ENCODE results near the gene SOHLH1. TPM values are rescaled to one million over a fixed set of nuclear protein-coding genes. Genes with fewer than 3 reads are reported as not detected.

Gene SOHLH1
- total RNA-seq, 1 donor from 2014 or later: not detected

DNA sequence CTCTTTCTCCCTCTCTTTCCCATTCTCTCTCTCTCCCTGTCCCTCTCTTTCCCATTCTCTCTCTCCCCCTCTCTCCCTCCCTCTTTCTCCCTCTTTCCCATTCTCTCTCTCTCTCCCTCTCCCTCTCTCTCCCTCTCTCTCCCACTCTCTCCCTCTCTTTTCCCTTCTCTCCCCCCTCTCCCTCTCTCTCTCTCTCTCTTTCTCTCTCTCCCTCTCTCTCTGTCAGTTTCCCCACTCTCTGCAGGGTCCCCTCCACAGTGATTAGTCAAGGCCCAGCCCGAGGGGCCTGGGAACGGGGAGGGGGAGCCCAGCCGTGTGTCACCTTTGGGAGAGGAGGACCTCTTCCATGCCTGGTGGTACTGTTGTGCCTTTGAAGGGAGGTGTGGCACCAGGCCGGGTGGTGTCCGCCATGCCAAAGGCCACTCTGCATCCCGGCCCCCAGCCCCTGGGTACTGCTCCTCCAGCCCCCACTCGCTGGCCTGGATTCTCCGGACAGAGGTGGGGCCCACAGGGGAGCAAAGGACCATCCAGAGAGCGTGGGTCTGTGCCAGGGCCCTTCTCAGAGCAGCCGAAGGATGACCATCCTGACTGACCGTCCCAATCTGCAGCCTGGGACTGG lies 28.1 kb upstream of the SOHLH1 start:
- intact Hi-C loops (cut with DNase I): no loop called here

GRCh38 chr9:135726138-135726853 lies 27.0 kb upstream of the SOHLH1 start:
- Histone ChIP-seq H3K4me1 (no peaks in the 10 kb centered on the region), H3K36me3 (no peaks in the 10 kb centered on the region), H3K9me3 (peaks cover 2% of the 10 kb centered on the region), H3K4me3 (no peak overlapping the region), H3K27me3 (ENCODE audit: low read depth) (peaks cover 25% of the 10 kb centered on the region), H3K27ac (no peak overlapping the region)
- intact Hi-C loops (cut with DNase I): no loop called here
- no peak for DNase-seq
- no peak for ATAC-seq
- TF ChIP-seq, protein P1, sequence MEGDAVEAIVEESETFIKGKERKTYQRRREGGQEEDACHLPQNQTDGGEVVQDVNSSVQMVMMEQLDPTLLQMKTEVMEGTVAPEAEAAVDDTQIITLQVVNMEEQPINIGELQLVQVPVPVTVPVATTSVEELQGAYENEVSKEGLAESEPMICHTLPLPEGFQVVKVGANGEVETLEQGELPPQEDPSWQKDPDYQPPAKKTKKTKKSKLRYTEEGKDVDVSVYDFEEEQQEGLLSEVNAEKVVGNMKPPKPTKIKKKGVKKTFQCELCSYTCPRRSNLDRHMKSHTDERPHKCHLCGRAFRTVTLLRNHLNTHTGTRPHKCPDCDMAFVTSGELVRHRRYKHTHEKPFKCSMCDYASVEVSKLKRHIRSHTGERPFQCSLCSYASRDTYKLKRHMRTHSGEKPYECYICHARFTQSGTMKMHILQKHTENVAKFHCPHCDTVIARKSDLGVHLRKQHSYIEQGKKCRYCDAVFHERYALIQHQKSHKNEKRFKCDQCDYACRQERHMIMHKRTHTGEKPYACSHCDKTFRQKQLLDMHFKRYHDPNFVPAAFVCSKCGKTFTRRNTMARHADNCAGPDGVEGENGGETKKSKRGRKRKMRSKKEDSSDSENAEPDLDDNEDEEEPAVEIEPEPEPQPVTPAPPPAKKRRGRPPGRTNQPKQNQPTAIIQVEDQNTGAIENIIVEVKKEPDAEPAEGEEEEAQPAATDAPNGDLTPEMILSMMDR (IDR thresholded peaks at IDR 0.05): no peak

More for the DNA sequence above, 28.1 kb upstream of the SOHLH1 start:
- Histone ChIP-seq H3K4me1 (no peaks in the 10 kb centered on the region), H3K9me3 (peaks cover 5% of the 10 kb centered on the region), H3K4me3 (no peak overlapping the region), H3K27ac (no peak overlapping the region), H3K27me3 (ENCODE audit: low read depth) (peaks cover 22% of the 10 kb centered on the region), H3K36me3 (no peaks in the 10 kb centered on the region)
- TF ChIP-seq, protein P1 (IDR thresholded peaks at IDR 0.05): no peak
- DNase-seq: no peak
- no peak for ATAC-seq

DNA sequence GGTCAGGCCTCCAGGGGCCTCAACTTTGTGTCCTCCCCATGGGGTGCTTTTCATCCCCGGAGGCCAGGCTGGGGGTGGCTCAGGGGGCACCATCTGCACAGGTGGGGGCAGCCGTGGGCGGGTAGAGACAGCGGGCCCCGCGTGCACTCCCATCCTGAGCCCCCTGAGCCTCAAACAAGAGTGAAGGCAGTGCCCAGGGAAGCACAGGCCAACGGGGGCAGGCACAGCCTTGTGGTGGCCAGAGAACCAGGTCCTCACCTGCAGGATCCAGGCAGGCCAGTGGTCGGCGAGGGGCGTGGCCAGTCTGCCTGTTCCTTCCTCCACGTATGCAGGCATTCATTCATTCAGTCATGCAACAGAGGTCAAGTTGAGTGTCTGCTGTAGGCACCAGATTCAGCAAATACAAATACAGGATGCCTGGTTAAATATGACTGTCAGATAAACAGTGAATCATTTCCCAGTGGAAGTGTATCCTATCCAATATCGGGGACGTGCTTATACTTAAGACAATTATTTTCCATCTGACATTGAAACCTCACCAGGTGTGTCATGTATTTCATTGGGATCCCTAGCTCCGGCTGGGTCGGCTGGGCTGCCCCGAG lies 25.0 kb upstream of the SOHLH1 start:
- TF ChIP-seq, protein P1 (IDR thresholded peaks at IDR 0.05): no peak
- Histone ChIP-seq H3K9me3 (no peaks in the 10 kb centered on the region), H3K27ac (no peak overlapping the region), H3K27me3 (ENCODE audit: low read depth) (peaks cover 41% of the 10 kb centered on the region), H3K36me3 (no peaks in the 10 kb centered on the region), H3K4me1 (no peaks in the 10 kb centered on the region), H3K4me3 (no peak overlapping the region)
- intact Hi-C loops (cut with DNase I): no loop called here
- DNase-seq (no peak), ATAC-seq (no peak)

GRCh38 chr9:135722365-135722764 lies 23.1 kb upstream of the SOHLH1 start:
- no peaks in the 10 kb centered on the region for H3K9me3 ChIP-seq
- intact Hi-C loops (cut with DNase I): no loop called here
- TF ChIP-seq, protein P1 (IDR thresholded peaks at IDR 0.05): no peak
- peaks cover 43% of the 10 kb centered on the region for H3K27me3 ChIP-seq (ENCODE audit: low read depth)
- no peak for ATAC-seq
- no peak for DNase-seq
- H3K4me1 ChIP-seq: no peaks in the 10 kb centered on the region
- H3K4me3 ChIP-seq: no peak overlapping the region
- H3K27ac ChIP-seq: no peak overlapping the region
- no peaks in the 10 kb centered on the region for H3K36me3 ChIP-seq

DNA sequence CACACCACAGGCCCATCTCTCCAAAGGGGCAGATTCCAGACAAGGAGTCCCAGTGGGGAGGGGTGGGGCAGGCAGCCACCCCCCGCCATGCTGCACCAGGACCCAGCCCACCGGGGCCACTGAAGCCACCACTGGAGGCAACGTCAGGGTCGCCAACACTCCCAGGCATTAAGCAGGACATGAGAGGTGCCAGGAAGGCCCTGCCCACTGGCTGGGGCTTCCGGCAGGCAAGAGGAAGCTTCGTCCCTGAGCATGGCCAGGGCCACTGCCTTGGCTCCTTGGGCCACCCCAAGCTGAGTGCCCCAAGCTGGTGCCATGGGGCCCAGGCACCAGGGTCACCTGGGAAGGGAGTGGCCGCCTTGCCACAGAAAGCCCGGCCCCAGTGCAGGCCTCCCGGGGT lies 20.2 kb upstream of the SOHLH1 start:
- no peaks in the 10 kb centered on the region for H3K36me3 ChIP-seq
- H3K9me3 ChIP-seq: no peaks in the 10 kb centered on the region
- H3K27me3 ChIP-seq (ENCODE audit: low read depth): peaks cover 59% of the 10 kb centered on the region
- no peaks in the 10 kb centered on the region for H3K4me1 ChIP-seq
- no peak overlapping the region for H3K27ac ChIP-seq
- TF ChIP-seq, protein P1 (IDR thresholded peaks at IDR 0.05): no peak
- no peak for DNase-seq
- H3K4me3 ChIP-seq: no peak overlapping the region
- ATAC-seq: no peak
- intact Hi-C loops (cut with DNase I): no loop called here

All from lower lobe of right lung (tissue), 2 donors.